ENCODE measurements around the gene MRPS18C. TPM values are rescaled to one million over a fixed set of nuclear protein-coding genes. Genes with fewer than 3 reads are reported as not detected.

The MRPS18C gene
- total and polyA plus RNA-seq, 10 donors: 18.9 to 40.7 (median 33.4) TPM

GRCh38 chr4:83484500-83485461 is 28.9 kb downstream of the MRPS18C start, which contains the start of gene ABRAXAS1:
Gene ABRAXAS1, minus strand, starts transcription at chr4:83485100. Its CDS starts 28 bp downstream, at chr4:83485072.
- no peaks in the 10 kb centered on the region for H3K9me3 ChIP-seq
- peaks cover 0 to 18% (median 0%) of the 10 kb centered on the region in 6 donors for H3K36me3 ChIP-seq
- intact Hi-C loops (cut with DNase I; ENCODE audit: low total_unique reads): no loop called here
- no peaks in the 10 kb centered on the region for H3K27me3 ChIP-seq (replicated peaks in 1 of 7)
- H3K27ac ChIP-seq: peak within 1 kb of the TSS; percentile 83 to 97 (median 93)
- DNase-seq: peak; percentile 99
- WGBS, 5 donors: 0 to 1% (median 1%) methylated on average over 73 to 93 of the region's 93 CpGs
- peaks cover 9 to 32% (median 22%) of the 10 kb centered on the region in 6 donors for H3K4me1 ChIP-seq
- TF ChIP-seq POLR2A (IDR thresholded peaks at IDR 0.05) (peak; percentile 72 to 78 (median 75)), CTCF (IDR thresholded peaks at IDR 0.05 in 8 of 11, conservative IDR thresholded peaks at IDR 0.05 in 3 of 11) (peak in 1 of 11 experiments; percentile 24), POLR2AphosphoS5 (IDR thresholded peaks at IDR 0.05) (peak; percentile 96 to 99 (median 98))
- peak within 1 kb of the TSS; percentile 65 to 89 (median 79) for H3K4me3 ChIP-seq

- TF ChIP-seq CTCF (IDR thresholded peaks at IDR 0.05 in 8 of 11, conservative IDR thresholded peaks at IDR 0.05 in 3 of 11): no peak
- TF ChIP-seq POLR2A (IDR thresholded peaks at IDR 0.05): no peak
- no peak for TF ChIP-seq POLR2AphosphoS5 (IDR thresholded peaks at IDR 0.05)
- no peak overlapping the region for H3K27ac ChIP-seq
- H3K36me3 ChIP-seq: peaks cover 0 to 5% (median 0%) of the 10 kb centered on the region in 6 donors
- DNase-seq: no peak
- H3K4me1 ChIP-seq: peaks cover 9 to 32% (median 22%) of the 10 kb centered on the region in 6 donors
- H3K27me3 ChIP-seq (replicated peaks in 1 of 7): no peaks in the 10 kb centered on the region
- intact Hi-C loops (cut with DNase I; ENCODE audit: low total_unique reads): no loop called here
- H3K9me3 ChIP-seq: no peaks in the 10 kb centered on the region
- H3K4me3 ChIP-seq: no peak overlapping the region
- WGBS, 5 donors: 66 to 91% (median 84%) methylated on average over 3 of the region's 3 CpGs
Observed at GRCh38 chr4:83486457-83487129, 30.7 kb downstream of the MRPS18C start.

- Histone ChIP-seq H3K4me3 (no peak overlapping the region), H3K9me3 (no peaks in the 10 kb centered on the region), H3K36me3 (no peaks in the 10 kb centered on the region), H3K4me1 (peaks cover 0 to 11% (median 9%) of the 10 kb centered on the region in 6 donors), H3K27me3 (replicated peaks in 1 of 7) (no peaks in the 10 kb centered on the region), H3K27ac (no peak overlapping the region)
- 38 to 67% (median 48%) methylated on average over 1 of the region's 1 CpG for WGBS, 5 donors
- DNase-seq: no peak
- TF ChIP-seq POLR2AphosphoS5 (IDR thresholded peaks at IDR 0.05) (no peak), POLR2A (IDR thresholded peaks at IDR 0.05) (no peak), CTCF (IDR thresholded peaks at IDR 0.05 in 8 of 11, conservative IDR thresholded peaks at IDR 0.05 in 3 of 11) (no peak)
- intact Hi-C loops (cut with DNase I; ENCODE audit: low total_unique reads): loop anchor here (5.0 kb wide), 1 partner anchor 147 kb away; no protein-coding TSS in a partner anchor
Observed at GRCh38 chr4:83489711-83490326, 34.0 kb downstream of the MRPS18C start.
